HUES48 (cell line): ENCODE data around the gene RPS15.

Experiments
- H3K27ac ChIP-seq: one replicate; pipeline ENCODE4 v1.7.0; 2013; ENCODE audit warnings: low read depth, low read length, inconsistent platforms
- H3K27me3 ChIP-seq: 2 replicates; pipeline ENCODE4 v1.6.1; 2013; ENCODE audit warnings: mild to moderate bottlenecking, low read length; ENCODE audit not compliant: control insufficient read depth, insufficient read depth
- H3K36me3 ChIP-seq: 2 replicates; pipeline ENCODE4 v1.6.1; 2013; ENCODE audit warnings: low read length; ENCODE audit not compliant: control insufficient read depth, insufficient read depth
- H3K4me1 ChIP-seq: 2 replicates; pipeline ENCODE4 v1.6.1; 2013; ENCODE audit warnings: mild to moderate bottlenecking, low read length; ENCODE audit not compliant: control insufficient read depth, insufficient read depth
- H3K4me3 ChIP-seq: 2 replicates; pipeline ENCODE4 v1.5.1; 2013; ENCODE audit warnings: mild to moderate bottlenecking, low read depth, low read length
- H3K9ac ChIP-seq: 2 replicates; pipeline ENCODE4 v1.6.1; 2013; ENCODE audit warnings: mild to moderate bottlenecking, low read depth, low read length, moderate library complexity
- H3K9me3 ChIP-seq: 2 replicates; pipeline ENCODE4 v1.6.1; 2013; ENCODE audit warnings: low read length; ENCODE audit not compliant: control insufficient read depth, insufficient read depth

The RPS15 gene

DNA sequence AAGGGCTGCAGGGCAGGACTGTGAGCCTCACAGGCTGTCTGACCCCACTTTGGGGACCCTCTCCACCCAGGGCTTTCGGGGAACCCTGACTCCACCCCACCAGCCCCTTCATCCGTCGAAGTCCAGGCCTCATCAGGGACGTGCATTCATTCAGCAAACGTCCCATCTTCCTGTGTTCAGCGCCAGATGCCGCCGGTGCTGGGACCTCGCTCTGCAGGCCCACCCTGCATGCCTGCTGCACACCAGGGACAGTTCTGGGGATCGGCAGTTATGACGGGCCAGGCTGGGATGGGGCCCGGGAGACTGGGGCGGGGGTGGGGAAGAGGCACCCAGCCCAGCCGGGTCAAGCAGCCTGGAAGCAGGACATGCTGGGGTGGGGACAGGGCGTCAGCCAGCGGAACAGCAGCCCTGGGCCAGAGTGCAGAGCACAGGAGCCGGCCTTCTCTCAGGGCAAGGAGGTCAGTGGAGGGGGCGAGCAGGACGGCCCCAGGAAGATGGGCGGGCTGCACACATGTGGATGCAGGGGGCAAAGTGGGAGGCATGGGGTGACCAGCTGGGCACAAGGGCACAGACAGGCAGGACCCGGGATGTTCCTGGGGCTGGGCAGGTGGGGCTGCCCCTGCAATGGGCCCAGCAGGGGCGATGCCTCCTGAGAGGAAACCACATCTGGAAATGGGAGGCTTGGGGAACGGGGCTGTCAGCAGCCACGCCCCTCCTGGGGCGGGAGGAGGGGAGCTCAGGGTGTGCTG is 42.0 kb upstream of the RPS15 start:
- no peaks in the 10 kb centered on the region for H3K9me3 ChIP-seq
- peaks cover 7% of the 10 kb centered on the region for H3K36me3 ChIP-seq
- H3K9ac ChIP-seq: no peak overlapping the region
- H3K27me3 ChIP-seq: no peaks in the 10 kb centered on the region
- no peaks in the 10 kb centered on the region for H3K4me1 ChIP-seq
- H3K27ac ChIP-seq: no peak overlapping the region
- no peak overlapping the region for H3K4me3 ChIP-seq

GRCh38 chr19:1396768-1397679 is 41.2 kb upstream of the RPS15 start:
- H3K9ac ChIP-seq: no peak overlapping the region
- no peaks in the 10 kb centered on the region for H3K27me3 ChIP-seq
- H3K4me3 ChIP-seq: no peak overlapping the region
- no peaks in the 10 kb centered on the region for H3K4me1 ChIP-seq
- no peaks in the 10 kb centered on the region for H3K9me3 ChIP-seq
- H3K27ac ChIP-seq: no peak overlapping the region
- peaks cover 6% of the 10 kb centered on the region; the same call in 1 of the 2 replicates for H3K36me3 ChIP-seq

GRCh38 chr19:1397838-1398237 is 40.4 kb upstream of the RPS15 start:
- Histone ChIP-seq H3K9me3 (no peaks in the 10 kb centered on the region), H3K27ac (no peak overlapping the region), H3K27me3 (no peaks in the 10 kb centered on the region), H3K4me1 (no peaks in the 10 kb centered on the region), H3K4me3 (no peak overlapping the region), H3K9ac (no peak overlapping the region), H3K36me3 (0 out of 2 replicates have a peak, but pooled peaks cover under 1% of the 10 kb centered on the region)

GRCh38 chr19:1399079-1399478 is 39.1 kb upstream of the RPS15 start:
- no peaks in the 10 kb centered on the region for H3K27me3 ChIP-seq
- H3K27ac ChIP-seq: no peak overlapping the region
- no peaks in the 10 kb centered on the region for H3K9me3 ChIP-seq
- no peaks in the 10 kb centered on the region for H3K36me3 ChIP-seq
- H3K4me3 ChIP-seq: no peak overlapping the region
- H3K4me1 ChIP-seq: no peaks in the 10 kb centered on the region
- no peak overlapping the region for H3K9ac ChIP-seq

DNA sequence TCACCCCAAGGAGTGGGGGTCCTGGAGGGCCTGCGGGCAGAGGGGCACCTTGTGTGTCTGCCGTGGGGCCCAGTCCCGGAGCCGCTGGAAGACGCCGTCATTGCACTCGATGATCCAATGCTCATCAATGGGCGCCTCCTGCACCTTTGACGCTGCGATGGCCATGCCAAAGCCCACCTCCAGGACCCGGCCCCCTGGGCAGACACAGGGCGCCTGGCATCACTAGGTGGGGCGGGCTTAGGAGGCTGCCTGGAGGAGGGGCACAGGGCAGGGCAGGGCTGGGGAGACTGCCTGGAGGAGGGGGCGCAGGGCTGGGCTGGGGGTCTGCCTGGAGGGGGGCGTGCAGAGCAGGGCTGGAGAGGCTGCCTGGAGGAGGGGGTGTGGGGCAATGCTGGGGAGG is 38.5 kb upstream of the RPS15 start:
- no peaks in the 10 kb centered on the region for H3K36me3 ChIP-seq
- no peaks in the 10 kb centered on the region for H3K27me3 ChIP-seq
- no peak overlapping the region for H3K27ac ChIP-seq
- H3K4me1 ChIP-seq: no peaks in the 10 kb centered on the region
- no peaks in the 10 kb centered on the region for H3K9me3 ChIP-seq
- no peak overlapping the region for H3K4me3 ChIP-seq
- H3K9ac ChIP-seq: no peak overlapping the region

DNA sequence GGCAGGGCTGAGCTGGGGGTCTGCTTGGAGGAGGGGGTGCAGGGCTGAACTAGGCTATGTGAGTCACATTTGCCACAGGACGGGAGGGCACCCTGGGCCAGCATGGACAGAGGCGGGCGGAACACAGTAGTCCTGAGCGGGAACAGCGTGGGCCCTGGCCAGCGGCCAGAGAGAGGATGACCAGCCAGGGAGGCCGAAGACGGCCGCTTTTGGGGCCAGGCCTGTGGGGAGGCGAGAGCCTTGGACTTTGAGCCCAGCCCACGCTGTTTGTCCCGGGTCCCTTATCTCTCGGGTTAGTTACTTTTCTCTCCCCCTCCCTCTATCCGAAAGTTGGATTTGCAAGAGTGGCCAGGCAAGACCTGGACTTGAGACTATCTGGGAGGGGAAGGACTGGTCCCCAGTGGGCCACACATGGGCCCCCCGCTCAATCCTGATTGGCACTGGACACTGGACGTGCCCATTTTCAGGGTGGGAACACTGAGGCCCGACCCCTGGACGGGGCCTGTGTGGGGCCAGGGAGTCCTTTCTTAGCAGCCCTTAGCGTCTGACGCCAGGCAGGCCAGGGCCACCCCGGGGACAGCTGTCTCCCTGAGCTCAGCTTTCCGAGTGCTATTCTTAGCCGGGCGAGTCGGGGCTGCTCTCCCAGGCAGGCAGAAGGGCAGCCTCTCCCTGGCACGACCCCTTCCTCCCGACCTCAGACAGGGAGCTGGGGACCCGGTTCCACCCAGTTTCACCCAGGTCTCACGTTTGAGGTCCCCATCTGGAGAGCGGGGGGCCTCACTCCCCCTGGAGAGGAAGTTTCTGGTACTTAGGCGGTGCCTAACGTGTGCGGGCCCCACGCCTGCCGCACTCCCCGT is 37.7 kb upstream of the RPS15 start:
- H3K4me3 ChIP-seq: peak overlapping the region; percentile 73
- H3K27ac ChIP-seq: peak overlapping the region; percentile 27
- no peak overlapping the region for H3K9ac ChIP-seq
- H3K36me3 ChIP-seq: no peaks in the 10 kb centered on the region
- no peaks in the 10 kb centered on the region for H3K27me3 ChIP-seq
- no peaks in the 10 kb centered on the region for H3K9me3 ChIP-seq
- H3K4me1 ChIP-seq: no peaks in the 10 kb centered on the region

GRCh38 chr19:1401138-1401888 is 36.9 kb upstream of the RPS15 start, which contains the start of gene GAMT:
Gene GAMT, minus strand, starts transcription at chr19:1401542. Its CDS starts 66 bp downstream, at chr19:1401476.
- Histone ChIP-seq H3K27me3 (no peaks in the 10 kb centered on the region), H3K36me3 (no peaks in the 10 kb centered on the region), H3K9ac (no peak within 1 kb of the TSS), H3K27ac (peak within 1 kb of the TSS; percentile 27), H3K4me3 (peak within 1 kb of the TSS; percentile 73), H3K4me1 (peaks cover 1% of the 10 kb centered on the region; the same call in 1 of the 2 replicates), H3K9me3 (no peaks in the 10 kb centered on the region)

- Histone ChIP-seq H3K4me1 (peaks cover 4% of the 10 kb centered on the region; the same call in 1 of the 2 replicates), H3K27ac (no peak overlapping the region), H3K36me3 (no peaks in the 10 kb centered on the region), H3K9ac (no peak overlapping the region), H3K27me3 (no peaks in the 10 kb centered on the region), H3K9me3 (no peaks in the 10 kb centered on the region), H3K4me3 (peak overlapping the region; percentile 73)
Observed at GRCh38 chr19:1401889-1402217, 36.3 kb upstream of the RPS15 start.

DNA sequence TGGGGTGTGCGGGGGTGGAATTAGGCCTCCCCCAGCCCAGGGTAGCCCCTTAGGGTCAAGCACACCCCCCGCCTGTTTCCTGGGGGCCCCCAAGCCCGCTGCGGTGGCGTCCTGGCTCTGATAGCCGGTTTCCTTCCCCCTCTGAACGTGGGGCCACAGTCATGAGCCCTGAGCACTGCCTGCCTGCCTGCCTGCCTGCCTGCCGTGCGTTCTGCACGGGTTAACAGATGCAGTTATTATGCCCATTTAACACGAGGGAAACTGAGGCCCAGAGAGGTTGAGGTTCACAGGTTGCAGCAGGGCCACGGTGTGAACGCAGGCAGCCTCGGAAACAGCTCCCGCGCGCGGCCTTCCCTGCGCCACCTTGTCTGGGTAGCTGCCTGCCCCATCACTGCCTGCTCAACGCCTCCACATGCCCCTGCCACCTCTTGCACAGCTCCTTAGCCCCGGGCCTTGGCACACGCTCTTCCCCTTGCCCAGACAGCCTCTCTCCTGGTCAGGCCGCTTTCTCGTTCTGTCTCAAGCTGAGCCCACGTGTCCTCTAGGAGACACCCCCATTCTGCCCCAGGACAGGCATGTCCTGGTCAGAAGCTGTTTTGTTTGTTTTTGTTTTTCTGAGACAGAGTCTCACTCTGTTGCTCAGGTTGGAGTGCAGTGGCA is 35.7 kb upstream of the RPS15 start:
- no peaks in the 10 kb centered on the region for H3K36me3 ChIP-seq
- peaks cover 4% of the 10 kb centered on the region; the same call in 1 of the 2 replicates for H3K4me1 ChIP-seq
- H3K27me3 ChIP-seq: no peaks in the 10 kb centered on the region
- H3K27ac ChIP-seq: no peak overlapping the region
- H3K9ac ChIP-seq: no peak overlapping the region
- no peaks in the 10 kb centered on the region for H3K9me3 ChIP-seq
- no peak overlapping the region for H3K4me3 ChIP-seq
